T-cell (primary cell): ENCODE results near the gene PNRC1. TPM values are rescaled to one million over a fixed set of nuclear protein-coding genes. Genes with fewer than 3 reads are reported as not detected.
A peak's percentile ranks its signal among the peaks of the same experiment; 100 is the strongest.

Experiments used
- ATAC-seq, 4 experiments: fragments of 200-7000 bp in 3 of 4; fragments of 150-1000 bp in 1 of 4; cut with Tn5 transposase; replicated peaks in 1 of 4; 1 replicate in 3 of 4; 2 replicates in 1 of 4; pipeline ENCODE4 v1.10.0; 2021; ENCODE audit warnings: moderate library complexity in 3 of 4, mild to moderate bottlenecking in 2 of 4, moderate number of reproducible peaks in 1 of 4
- CTCF ChIA-PET, 2 donors: fragments of 300-600 bp; sonication (Branson Sonifier 250); formaldehyde crosslinking; loops; one replicate each; lab custom pipeline; 2022; ENCODE audit warnings: antibody characterized with exemption in 2 of 2; lab: Charles Lee
- POLR2A ChIA-PET, 2 donors: fragments of 300-600 bp; sonication (Branson Sonifier 250); formaldehyde crosslinking; loops; one replicate each; lab custom pipeline; 2022; ENCODE audit warnings: antibody characterized with exemption in 2 of 2; lab: Charles Lee
- DNase-seq, 35 experiments: peaks; one replicate each; pipeline versions ENCODE4 v3.0.0 to v3.0.0-alpha.2; 2013 to 2023
- H3K27ac ChIP-seq: one replicate; pipeline ENCODE4 v1.5.1; 2013; ENCODE audit warnings: low read length
- H3K27me3 ChIP-seq, 2 experiments: replicated peaks in 1 of 2; 1 replicate in 1 of 2; 2 replicates in 1 of 2; pipeline versions ENCODE4 v1.6.1 to v1.7.0; 2013; ENCODE audit warnings: low read length in 1 of 2, mixed read lengths in 1 of 2; ENCODE audit not compliant: control insufficient read depth in 2 of 2, insufficient read depth in 2 of 2; ENCODE audit errors: extremely low read depth in 1 of 2
- H3K36me3 ChIP-seq, 2 donors: 1 replicate in 1 of 2; 2 replicates in 1 of 2; pipeline versions ENCODE4 v1.6.1 to v1.7.0; 2013; ENCODE audit warnings: low read length in 1 of 2; ENCODE audit not compliant: control insufficient read depth in 2 of 2, insufficient read depth in 1 of 2; ENCODE audit errors: extremely low read depth in 1 of 2
- H3K4me1 ChIP-seq, 2 experiments: 1 replicate in 1 of 2; 2 replicates in 1 of 2; pipeline versions ENCODE4 v1.6.1 to v1.7.0; 2013; ENCODE audit warnings: low read length in 2 of 2, mixed read lengths in 1 of 2; ENCODE audit not compliant: insufficient read depth in 2 of 2, control insufficient read depth in 1 of 2; ENCODE audit errors: extremely low read depth in 1 of 2
- H3K4me3 ChIP-seq, 2 donors: 1 replicate in 1 of 2; 2 replicates in 1 of 2; pipeline versions ENCODE4 v1.5.1 to v1.7.0; 2013; ENCODE audit warnings: mild to moderate bottlenecking in 2 of 2, low read length in 1 of 2, moderate library complexity in 1 of 2; ENCODE audit not compliant: control insufficient read depth in 1 of 2; ENCODE audit errors: extremely low read depth in 1 of 2
- H3K9me3 ChIP-seq: 2 replicates; pipeline ENCODE4 v1.7.0; 2013
- H3K27ac Mint-ChIP-seq, 2 donors: one replicate each; pipeline ENCODE4 v1.8.0; 2020 to 2021; ENCODE audit warnings: mild to moderate bottlenecking in 2 of 2, mixed read lengths in 2 of 2
- H3K27me3 Mint-ChIP-seq, 2 donors: one replicate each; pipeline ENCODE4 v1.8.0; 2021 to 2022; ENCODE audit warnings: mixed read lengths in 2 of 2
- H3K36me3 Mint-ChIP-seq: one replicate; pipeline ENCODE4 v1.8.0; 2021; ENCODE audit warnings: mixed read lengths
- H3K4me1 Mint-ChIP-seq, 3 donors: one replicate each; pipeline ENCODE4 v1.8.0; 2020 to 2022; ENCODE audit warnings: mixed read lengths in 3 of 3, mild to moderate bottlenecking in 1 of 3
- H3K4me3 Mint-ChIP-seq, 3 donors: one replicate each; pipeline ENCODE4 v1.8.0; 2020 to 2022; ENCODE audit warnings: mild to moderate bottlenecking in 3 of 3, mixed read lengths in 3 of 3, moderate library complexity in 3 of 3
- H3K9me3 Mint-ChIP-seq, 3 donors: one replicate each; pipeline ENCODE4 v1.8.0; 2020 to 2022; ENCODE audit warnings: mixed read lengths in 3 of 3
- WGBS: methylation state at CpG from one replicate; pipeline ENCODE4 v1.1.5; 2013; ENCODE audit warnings: missing lambda C conversion rate; ENCODE audit not compliant: insufficient coverage; 5-methylcytosine and 5-hydroxymethylcytosine counted together
- total RNA-seq, 35 experiments: library from RNA in 6 of 35; stranded (reverse) in 6 of 35; fragments of 120-200 nt in 1 of 35; gene quantifications; one replicate each; pipeline versions ENCODE4 v1.2.1 to v1.2.4 and lab custom pipeline; 2013 to 2026

The PNRC1 gene
- total RNA-seq, 5 donors from 2014 or later (not counting 1 experiment from before 2014, with no cell fraction given) = 421 to 792 (median 481) TPM

- no peak overlapping the region for H3K27ac ChIP-seq
- POLR2A ChIA-PET = interaction anchor here in 1 of 2 donors (0.7 kb wide), 2 partner anchors 26 to 820 kb away, joined by 3 to 8 read pairs; no protein-coding TSS in a partner anchor
- peaks cover 5 to 7% (median 7%) of the 10 kb centered on the region in 3 donors for H3K4me1 Mint-ChIP-seq
- 38% methylated on average over 3 of the region's 4 CpGs for WGBS
- no peaks in the 10 kb centered on the region for H3K27me3 Mint-ChIP-seq
- DNase-seq = no peak
- H3K36me3 ChIP-seq = no peaks in the 10 kb centered on the region
- H3K27me3 ChIP-seq = peaks cover 0 to 4% of the 10 kb centered on the region in 2 experiments
- no peaks in the 10 kb centered on the region for H3K36me3 Mint-ChIP-seq
- H3K4me1 ChIP-seq = no peaks in the 10 kb centered on the region
- no peak for ATAC-seq
- peaks cover 0 to 2% (median 0%) of the 10 kb centered on the region in 3 donors for H3K9me3 Mint-ChIP-seq
- H3K4me3 Mint-ChIP-seq = no peak overlapping the region
- H3K27ac Mint-ChIP-seq = no peak overlapping the region
- H3K4me3 ChIP-seq = no peak overlapping the region
- H3K9me3 ChIP-seq = no peaks in the 10 kb centered on the region
- CTCF ChIA-PET = interaction anchor here in 1 of 2 donors (0.6 to 1.0 kb wide), 2 partner anchors 76 to 590 kb away, joined by 3 to 4 read pairs; no protein-coding TSS in a partner anchor
Observed at GRCh38 chr6:89045011-89045387, 35.6 kb upstream of the PNRC1 start.

GRCh38 chr6:89045576-89045975 is 35.0 kb upstream of the PNRC1 start:
- no peaks in the 10 kb centered on the region for H3K9me3 ChIP-seq
- H3K27me3 ChIP-seq = peaks cover 0 to 4% of the 10 kb centered on the region in 2 experiments
- WGBS = 100% methylated on average over 1 of the region's 5 CpGs
- DNase-seq = no peak
- ChIA-PET POLR2A (no interaction called here), CTCF (interaction anchor here in 1 of 2 donors (0.6 kb wide), 1 partner anchor 75 kb away, joined by 3 read pairs; no protein-coding TSS in a partner anchor)
- H3K4me3 Mint-ChIP-seq = no peak overlapping the region
- peaks cover 7 to 10% (median 7%) of the 10 kb centered on the region in 3 donors for H3K4me1 Mint-ChIP-seq
- no peak for ATAC-seq
- peaks cover 0 to 2% (median 0%) of the 10 kb centered on the region in 3 donors for H3K9me3 Mint-ChIP-seq
- no peaks in the 10 kb centered on the region for H3K27me3 Mint-ChIP-seq
- H3K4me1 ChIP-seq = no peaks in the 10 kb centered on the region
- H3K36me3 Mint-ChIP-seq = no peaks in the 10 kb centered on the region
- H3K36me3 ChIP-seq = no peaks in the 10 kb centered on the region
- no peak overlapping the region for H3K27ac Mint-ChIP-seq
- no peak overlapping the region for H3K27ac ChIP-seq
- no peak overlapping the region for H3K4me3 ChIP-seq

- Mint-ChIP-seq H3K4me1 (peaks cover 14 to 25% (median 22%) of the 10 kb centered on the region in 3 donors), H3K27ac (no peak overlapping the region), H3K36me3 (no peaks in the 10 kb centered on the region), H3K4me3 (no peak overlapping the region), H3K9me3 (no peaks in the 10 kb centered on the region), H3K27me3 (no peaks in the 10 kb centered on the region)
- H3K36me3 ChIP-seq = no peaks in the 10 kb centered on the region
- H3K27me3 ChIP-seq = no peaks in the 10 kb centered on the region
- H3K27ac ChIP-seq = no peak overlapping the region
- DNase-seq = no peak
- no peaks in the 10 kb centered on the region for H3K9me3 ChIP-seq
- no peak overlapping the region for H3K4me3 ChIP-seq
- ATAC-seq = no peak
- 88% methylated on average over 2 of the region's 4 CpGs for WGBS
- peaks cover 0 to 6% of the 10 kb centered on the region in 2 experiments for H3K4me1 ChIP-seq
- ChIA-PET CTCF (interaction anchor here in 1 of 2 donors (0.6 kb wide), 2 partner anchors 18 to 124 kb away, joined by 3 read pairs; no protein-coding TSS in a partner anchor), POLR2A (interaction anchor here (0.6 to 1.1 kb wide), 2 partner anchors 33 to 811 kb away, joined by 3 read pairs; partner anchors contain the start of gene PNRC1 (in 1 of the 2))
Observed at GRCh38 chr6:89047473-89047872, 33.1 kb upstream of the PNRC1 start.

- POLR2A ChIA-PET = no interaction called here
- Mint-ChIP-seq H3K27me3 (no peaks in the 10 kb centered on the region), H3K4me3 (no peak overlapping the region), H3K4me1 (peaks cover 8 to 20% (median 17%) of the 10 kb centered on the region in 3 donors), H3K27ac (no peak overlapping the region), H3K9me3 (no peaks in the 10 kb centered on the region), H3K36me3 (no peaks in the 10 kb centered on the region)
- WGBS = no CpG with 5 or more reads among the region's 3 CpGs
- Histone ChIP-seq H3K36me3 (no peaks in the 10 kb centered on the region), H3K4me3 (no peak overlapping the region), H3K27me3 (no peaks in the 10 kb centered on the region), H3K9me3 (no peaks in the 10 kb centered on the region), H3K4me1 (peaks cover 0 to 6% of the 10 kb centered on the region in 2 experiments), H3K27ac (no peak overlapping the region)
- no peak for DNase-seq
- no peak for ATAC-seq
- CTCF ChIA-PET = no interaction called here
Observed at GRCh38 chr6:89048288-89048923, 32.1 kb upstream of the PNRC1 start.

- no peaks in the 10 kb centered on the region for H3K27me3 Mint-ChIP-seq
- no peaks in the 10 kb centered on the region for H3K36me3 Mint-ChIP-seq
- H3K27ac Mint-ChIP-seq = no peak overlapping the region
- no peaks in the 10 kb centered on the region for H3K36me3 ChIP-seq
- no peak overlapping the region for H3K4me3 Mint-ChIP-seq
- no peak overlapping the region for H3K4me3 ChIP-seq
- H3K9me3 Mint-ChIP-seq = no peaks in the 10 kb centered on the region
- peaks cover 8 to 20% (median 17%) of the 10 kb centered on the region in 3 donors for H3K4me1 Mint-ChIP-seq
- no peak overlapping the region for H3K27ac ChIP-seq
- DNase-seq = no peak
- peaks cover 0 to 6% of the 10 kb centered on the region in 2 experiments for H3K4me1 ChIP-seq
- CTCF ChIA-PET = no interaction called here
- no CpG with 5 or more reads among the region's 1 CpG for WGBS
- no peaks in the 10 kb centered on the region for H3K27me3 ChIP-seq
- no peaks in the 10 kb centered on the region for H3K9me3 ChIP-seq
- ATAC-seq = no peak
- POLR2A ChIA-PET = no interaction called here
Observed at GRCh38 chr6:89048985-89049384, 31.6 kb upstream of the PNRC1 start.

GRCh38 chr6:89050155-89050554 is 30.4 kb upstream of the PNRC1 start:
- CTCF ChIA-PET = interaction anchor here in 1 of 2 donors (0.6 to 1.1 kb wide), 2 partner anchors 12 to 73 kb away, joined by 4 read pairs; no protein-coding TSS in a partner anchor
- Mint-ChIP-seq H3K36me3 (no peaks in the 10 kb centered on the region), H3K9me3 (no peaks in the 10 kb centered on the region), H3K27me3 (no peaks in the 10 kb centered on the region), H3K27ac (peak overlapping the region in 1 of 2 donors; percentile 34), H3K4me1 (peaks cover 8 to 18% (median 17%) of the 10 kb centered on the region in 3 donors), H3K4me3 (no peak overlapping the region)
- DNase-seq (no peak), ATAC-seq (no peak)
- H3K9me3 ChIP-seq = no peaks in the 10 kb centered on the region
- no peak overlapping the region for H3K27ac ChIP-seq
- H3K4me3 ChIP-seq = no peak overlapping the region
- H3K27me3 ChIP-seq = no peaks in the 10 kb centered on the region
- WGBS = 86% methylated on average over 2 of the region's 3 CpGs
- POLR2A ChIA-PET = interaction anchor here in 1 of 2 donors (0.7 kb wide), 1 partner anchor 484 kb away, joined by 3 read pairs; no protein-coding TSS in a partner anchor
- peaks cover 0 to 6% of the 10 kb centered on the region in 2 experiments for H3K4me1 ChIP-seq
- H3K36me3 ChIP-seq = no peaks in the 10 kb centered on the region
